Activated CD4-positive, alpha-beta memory T cell treated with anti-CD3 and anti-CD28 coated beads for 36 hours (primary cell): ENCODE results near the gene EIF3B. TPM values are rescaled to one million over a fixed set of nuclear protein-coding genes. Genes with fewer than 3 reads are reported as not detected.
"Not testable (repeated sequence)": the region's sequence is repeated elsewhere in the genome, so short reads cannot be mapped to it uniquely, and the experiment has no call there.

Experiments used
- CTCF ChIA-PET: fragments of 350-600 bp; sonication (Branson Sonifier 250); formaldehyde crosslinking; loops from one replicate; lab custom pipeline; 2021; ENCODE audit warnings: antibody characterized with exemption, inconsistent platforms; lab: Charles Lee
- POLR2A ChIA-PET: fragments of 350-600 bp; sonication (Branson Sonifier 250); formaldehyde crosslinking; loops from one replicate; lab custom pipeline; 2021; ENCODE audit warnings: antibody characterized with exemption; lab: Charles Lee
- DNase-seq: peaks from one replicate; pipeline ENCODE4 v3.0.0-alpha.2; 2020
- H3K27ac Mint-ChIP-seq: one replicate; pipeline ENCODE4 v1.8.0; 2021; ENCODE audit warnings: mixed read lengths
- H3K27me3 Mint-ChIP-seq: one replicate; pipeline ENCODE4 v1.8.0; 2021; ENCODE audit warnings: mixed read lengths
- H3K36me3 Mint-ChIP-seq: one replicate; pipeline ENCODE4 v1.8.0; 2021; ENCODE audit warnings: mixed read lengths
- H3K4me1 Mint-ChIP-seq: one replicate; pipeline ENCODE4 v1.8.0; 2021; ENCODE audit warnings: low read depth, mixed read lengths
- H3K4me3 Mint-ChIP-seq: one replicate; pipeline ENCODE4 v1.8.0; 2021; ENCODE audit warnings: mild to moderate bottlenecking, mixed read lengths
- H3K9me3 Mint-ChIP-seq: one replicate; pipeline ENCODE4 v1.8.0; 2021; ENCODE audit warnings: mixed read lengths
- intact Hi-C: fragments of 100-400 bp; cut with micrococcal nuclease; formaldehyde crosslinking; loops from one replicate; pipeline ENCODE4 v1.15.1; 2023
- total RNA-seq, 2 experiments: library from RNA; stranded (reverse); gene quantifications; one replicate each; pipeline ENCODE4 v1.2.3, GENCODE V29; 2021

EIF3B gene
- total RNA-seq, 2 experiments from 2014 or later = 179 to 182 TPM

GRCh38 chr7:2316578-2316977 is 38.0 kb upstream of the EIF3B start:
- Mint-ChIP-seq H3K4me3 (no peak overlapping the region), H3K27ac (no peak overlapping the region), H3K9me3 (no peaks in the 10 kb centered on the region), H3K4me1 (peaks cover 10% of the 10 kb centered on the region), H3K36me3 (no peaks in the 10 kb centered on the region), H3K27me3 (no peaks in the 10 kb centered on the region)
- no peak for DNase-seq
- ChIA-PET CTCF (no interaction called here), POLR2A (no interaction called here)
- intact Hi-C loops = loop anchor here (10.0 kb wide), 1 partner anchor 392 kb away; no protein-coding TSS in a partner anchor

DNA sequence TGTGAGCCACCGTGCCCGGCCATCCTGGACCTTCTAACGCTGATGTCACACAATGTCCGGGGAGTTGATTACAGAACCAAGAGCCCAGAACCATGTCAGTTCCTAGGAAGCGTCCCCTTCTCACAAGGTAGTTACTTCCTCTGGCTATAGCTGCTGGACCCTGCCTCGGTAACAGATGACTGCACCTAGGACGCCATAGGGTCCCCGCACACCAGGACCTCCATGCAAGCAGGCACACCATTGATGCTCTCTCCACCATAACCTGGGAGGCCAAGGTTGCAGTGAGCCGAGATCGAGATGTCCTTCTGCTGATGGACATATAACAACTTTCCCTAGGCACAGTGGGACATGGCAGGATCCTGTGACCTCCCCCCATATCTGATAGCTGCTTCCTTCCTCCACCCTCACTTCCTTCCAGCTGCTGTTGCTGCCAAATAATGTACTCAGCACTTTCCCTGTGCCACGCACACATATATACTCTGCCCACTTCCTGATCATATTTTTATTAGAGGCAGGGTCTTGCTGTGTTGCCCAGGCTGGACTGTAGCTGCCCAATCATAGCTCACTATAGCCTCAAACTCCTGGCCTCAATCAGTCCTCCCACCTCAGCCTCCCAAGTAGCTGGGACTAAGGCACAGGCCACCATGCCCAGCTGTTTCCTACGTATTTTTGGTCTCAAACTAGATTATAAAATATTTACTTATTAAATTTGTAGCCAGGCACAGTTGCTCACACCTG is 36.9 kb upstream of the EIF3B start:
- Mint-ChIP-seq H3K27ac (no peak overlapping the region), H3K36me3 (no peaks in the 10 kb centered on the region), H3K4me3 (no peak overlapping the region), H3K4me1 (peaks cover 4% of the 10 kb centered on the region), H3K27me3 (no peaks in the 10 kb centered on the region), H3K9me3 (no peaks in the 10 kb centered on the region)
- ChIA-PET CTCF (no interaction called here), POLR2A (no interaction called here)
- no peak for DNase-seq
- intact Hi-C loops = loop anchor here (10.0 kb wide), 1 partner anchor 393 kb away; no protein-coding TSS in a partner anchor

- Mint-ChIP-seq H3K4me1 (no peaks in the 10 kb centered on the region), H3K4me3 (no peak overlapping the region), H3K36me3 (no peaks in the 10 kb centered on the region), H3K27ac (no peak overlapping the region), H3K27me3 (no peaks in the 10 kb centered on the region), H3K9me3 (no peaks in the 10 kb centered on the region)
- CTCF ChIA-PET = no interaction called here
- DNase-seq = no peak
- intact Hi-C loops = no loop called here
- POLR2A ChIA-PET = no interaction called here
Observed at GRCh38 chr7:2321020-2321419, 33.6 kb upstream of the EIF3B start.

- no peaks in the 10 kb centered on the region for H3K4me1 Mint-ChIP-seq
- H3K27ac Mint-ChIP-seq = no peak overlapping the region
- no peaks in the 10 kb centered on the region for H3K36me3 Mint-ChIP-seq
- H3K9me3 Mint-ChIP-seq = no peaks in the 10 kb centered on the region
- no peak overlapping the region for H3K4me3 Mint-ChIP-seq
- ChIA-PET POLR2A (no interaction called here), CTCF (interaction anchor here (0.6 to 0.7 kb wide), 2 partner anchors 22 to 105 kb away, joined by 3 to 4 read pairs; no protein-coding TSS in a partner anchor)
- intact Hi-C loops = no loop called here
- H3K27me3 Mint-ChIP-seq = no peaks in the 10 kb centered on the region
- DNase-seq = no peak
Observed at GRCh38 chr7:2325162-2325561, 29.5 kb upstream of the EIF3B start.

DNA sequence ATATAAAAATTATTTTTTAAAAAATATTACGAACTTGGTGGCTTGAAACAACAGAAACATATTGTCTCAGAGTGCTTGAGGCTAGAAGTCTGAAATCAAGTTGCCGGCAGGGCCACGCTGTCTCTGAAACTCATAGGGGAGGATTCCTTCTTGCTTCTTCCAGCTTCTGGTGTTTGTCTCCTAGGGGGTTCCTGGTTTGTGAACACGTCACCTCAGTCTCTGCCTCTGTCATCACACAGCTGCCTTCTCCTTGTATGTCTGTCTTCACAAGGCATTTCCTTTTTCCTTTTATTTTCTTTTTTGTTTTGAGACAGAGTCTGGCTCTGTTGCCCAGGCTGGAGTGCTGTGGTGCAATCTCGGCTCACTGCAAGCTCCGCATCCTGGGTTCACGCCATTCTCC is 27.7 kb upstream of the EIF3B start:
- intact Hi-C loops = no loop called here

DNA sequence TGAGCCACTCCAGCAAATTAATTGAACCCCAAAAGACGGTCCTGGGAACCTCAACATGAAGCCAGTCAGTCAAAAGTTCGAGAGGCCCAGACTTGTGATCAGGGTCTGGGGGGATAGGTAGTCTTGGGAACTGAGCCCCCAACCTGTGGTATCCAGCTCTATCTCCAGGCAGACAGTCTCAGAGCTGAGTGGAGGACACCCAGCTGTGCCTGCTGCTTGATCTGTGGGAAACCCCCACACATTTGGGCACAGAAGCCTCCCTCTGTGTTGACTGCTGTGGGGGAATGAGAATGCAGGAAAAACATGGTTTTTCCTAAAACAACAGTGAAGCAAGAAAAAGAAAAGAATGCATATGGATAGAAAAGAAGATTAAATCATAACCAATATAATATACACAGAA is 24.1 kb upstream of the EIF3B start:
- POLR2A ChIA-PET = no interaction called here
- H3K27me3 Mint-ChIP-seq = no peaks in the 10 kb centered on the region
- no peaks in the 10 kb centered on the region for H3K9me3 Mint-ChIP-seq
- intact Hi-C loops = no loop called here
- no peak for DNase-seq
- H3K27ac Mint-ChIP-seq = no peak overlapping the region
- no peaks in the 10 kb centered on the region for H3K4me1 Mint-ChIP-seq
- CTCF ChIA-PET = interaction anchor here (0.6 kb wide), 1 partner anchor 104 kb away, joined by 3 read pairs; no protein-coding TSS in a partner anchor
- no peaks in the 10 kb centered on the region for H3K36me3 Mint-ChIP-seq
- no peak overlapping the region for H3K4me3 Mint-ChIP-seq

More for the DNA sequence above, 27.7 kb upstream of the EIF3B start:
- Mint-ChIP-seq H3K36me3 (no peaks in the 10 kb centered on the region), H3K4me1 (no peaks in the 10 kb centered on the region), H3K4me3 (no peak overlapping the region), H3K27ac (no peak overlapping the region), H3K27me3 (no peaks in the 10 kb centered on the region), H3K9me3 (no peaks in the 10 kb centered on the region)
- no peak for DNase-seq
- POLR2A ChIA-PET = no interaction called here
- CTCF ChIA-PET = no interaction called here

- H3K4me1 Mint-ChIP-seq = no peaks in the 10 kb centered on the region
- no peak overlapping the region for H3K4me3 Mint-ChIP-seq
- H3K27me3 Mint-ChIP-seq = no peaks in the 10 kb centered on the region
- H3K9me3 Mint-ChIP-seq = no peaks in the 10 kb centered on the region
- DNase-seq = no peak
- ChIA-PET CTCF (interaction anchor here (1.5 kb wide), 1 partner anchor 16 kb away, joined by 3 read pairs; no protein-coding TSS in a partner anchor), POLR2A (interaction anchor here (0.6 kb wide), 1 partner anchor 34 kb away, joined by 3 read pairs; no protein-coding TSS in a partner anchor)
- no peak overlapping the region for H3K27ac Mint-ChIP-seq
- H3K36me3 Mint-ChIP-seq = no peaks in the 10 kb centered on the region
- intact Hi-C loops = no loop called here
Observed at GRCh38 chr7:2331707-2332106, 22.9 kb upstream of the EIF3B start.

GRCh38 chr7:2332606-2333231 is 21.9 kb upstream of the EIF3B start:
- H3K27ac Mint-ChIP-seq, POLR2A ChIA-PET, intact Hi-C loops, H3K4me3 Mint-ChIP-seq, H3K9me3 Mint-ChIP-seq, H3K27me3 Mint-ChIP-seq, H3K4me1 Mint-ChIP-seq, H3K36me3 Mint-ChIP-seq, DNase-seq: not testable (repeated sequence)
- CTCF ChIA-PET = interaction anchor here (1.5 kb wide), 1 partner anchor 15 kb away, joined by 3 read pairs; no protein-coding TSS in a partner anchor

- Mint-ChIP-seq H3K4me3 (no peak overlapping the region), H3K4me1 (no peaks in the 10 kb centered on the region), H3K9me3 (no peaks in the 10 kb centered on the region), H3K36me3 (no peaks in the 10 kb centered on the region), H3K27ac (no peak overlapping the region), H3K27me3 (no peaks in the 10 kb centered on the region)
- POLR2A ChIA-PET = no interaction called here
- intact Hi-C loops = no loop called here
- DNase-seq = no peak
- CTCF ChIA-PET = interaction anchor here (0.5 to 0.6 kb wide), 2 partner anchors 232 to 744 kb away, joined by 3 read pairs; no protein-coding TSS in a partner anchor
Observed at GRCh38 chr7:2336626-2337299, 17.9 kb upstream of the EIF3B start.

DNA sequence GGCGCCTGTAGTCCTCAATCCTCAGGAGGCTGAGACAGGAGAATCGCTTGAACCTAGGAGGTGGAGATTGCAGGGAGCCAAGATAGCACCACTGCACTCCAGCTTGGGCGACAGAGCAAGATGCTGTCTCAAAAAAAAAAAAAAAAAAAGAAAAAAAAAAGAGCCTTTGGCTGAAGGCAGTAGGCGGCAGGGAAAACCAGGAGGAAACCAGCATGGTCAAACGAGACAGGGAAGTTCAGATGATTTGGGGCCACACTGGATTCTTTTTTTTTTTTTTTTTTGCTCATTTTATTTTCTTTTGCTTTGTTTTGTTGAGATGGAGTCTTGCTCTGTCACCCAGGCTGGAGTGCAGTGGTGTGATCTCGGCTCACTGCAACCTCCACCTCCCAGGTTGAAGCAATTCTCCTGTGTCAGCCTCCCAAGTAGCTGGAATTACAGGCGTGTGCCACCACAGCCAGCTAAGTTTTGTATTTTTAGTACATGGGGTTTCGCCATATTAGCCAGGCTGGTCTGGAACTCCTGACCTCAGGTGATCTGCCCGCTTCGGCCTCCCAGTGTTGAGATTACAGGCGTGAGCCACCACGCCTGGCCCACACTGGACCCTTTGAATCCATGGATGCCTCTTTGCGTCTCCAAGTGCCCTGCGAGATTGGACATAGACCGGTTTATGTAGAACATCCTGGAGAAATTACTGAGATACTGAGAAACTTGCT is 7.1 kb upstream of the EIF3B start:
- POLR2A ChIA-PET, H3K27me3 Mint-ChIP-seq, H3K4me1 Mint-ChIP-seq, DNase-seq, H3K27ac Mint-ChIP-seq, H3K4me3 Mint-ChIP-seq, H3K9me3 Mint-ChIP-seq, H3K36me3 Mint-ChIP-seq: not testable (repeated sequence)
- intact Hi-C loops = loop anchor here (1.0 to 2.0 kb wide), 2 partner anchors 100 to 769 kb away; no protein-coding TSS in a partner anchor
- CTCF ChIA-PET = interaction anchor here (0.5 to 2.7 kb wide), 17 partner anchors 11 to 873 kb away, joined by 3 to 19 read pairs (median 3); partner anchors contain the start of genes MRM2 and NUDT1

DNA sequence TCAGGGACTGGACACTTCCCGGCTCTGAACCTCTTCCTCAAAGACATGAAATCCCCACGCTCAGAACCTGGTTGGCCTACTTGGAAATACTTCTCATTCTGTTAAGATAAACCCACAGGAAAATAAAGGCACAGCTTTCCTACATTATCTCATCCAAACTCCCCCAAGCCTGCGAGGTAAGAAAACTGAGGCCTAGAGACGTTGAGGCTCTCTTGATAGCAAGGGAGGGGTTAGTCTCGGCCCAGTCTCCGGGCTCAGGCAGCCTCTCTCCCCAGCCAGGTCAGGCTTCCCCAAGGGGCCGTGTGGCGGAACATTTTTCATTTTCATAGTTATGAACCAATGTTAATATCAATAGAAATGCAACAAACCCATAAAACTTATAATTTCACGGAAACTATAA is 4.6 kb upstream of the EIF3B start:
- Mint-ChIP-seq H3K4me3 (no peak overlapping the region), H3K9me3 (no peaks in the 10 kb centered on the region), H3K27ac (no peak overlapping the region), H3K27me3 (no peaks in the 10 kb centered on the region), H3K36me3 (no peaks in the 10 kb centered on the region), H3K4me1 (peaks cover 7% of the 10 kb centered on the region)
- CTCF ChIA-PET = no interaction called here
- intact Hi-C loops = loop anchor here (5.0 to 10.0 kb wide), 2 partner anchors 57 to 685 kb away; no protein-coding TSS in a partner anchor
- POLR2A ChIA-PET = no interaction called here
- no peak for DNase-seq
